H4 (cell line): ENCODE measurements around the gene AUTS2. TPM values are rescaled to one million over a fixed set of nuclear protein-coding genes. Genes with fewer than 3 reads are reported as not detected.
"Not testable (repeated sequence)": the region's sequence is repeated elsewhere in the genome, so short reads cannot be mapped to it uniquely, and the experiment has no call there.

Experiments used
- DNase-seq: peaks from one replicate; pipeline ENCODE4 v3.0.0-alpha.2; 2015; ENCODE audit warnings: low spot score
- total RNA-seq: library from RNA; depleted of rRNA; stranded (reverse); fragments of >200 nt; shearing (Covaris generic); gene quantifications from 2 replicates; pipeline ENCODE4 v1.2.3, GENCODE V29; 2014

The AUTS2 gene
- total RNA-seq, 1 experiment from 2014 or later: 4.1 TPM

DNA sequence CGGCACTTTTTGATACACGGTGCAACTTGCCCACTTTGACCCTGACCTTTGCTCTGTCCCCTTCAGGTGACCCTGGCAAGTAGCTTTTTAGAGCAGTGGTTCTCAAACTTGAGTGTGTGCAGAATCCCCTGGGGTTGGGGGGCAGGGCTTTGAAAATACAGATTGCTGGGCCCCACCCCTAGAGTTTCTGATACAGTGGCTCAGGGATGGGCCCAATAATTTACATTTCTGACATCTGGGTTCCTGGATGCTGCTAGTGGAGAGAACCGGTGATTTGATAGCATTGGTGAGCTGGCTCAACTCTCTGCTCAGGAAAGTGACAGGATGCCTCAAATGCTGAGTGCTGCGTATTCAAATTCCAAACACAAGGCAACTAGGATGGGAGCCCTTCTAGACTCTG, 995.9 kb downstream of the AUTS2 start:
- no peak for DNase-seq

DNA sequence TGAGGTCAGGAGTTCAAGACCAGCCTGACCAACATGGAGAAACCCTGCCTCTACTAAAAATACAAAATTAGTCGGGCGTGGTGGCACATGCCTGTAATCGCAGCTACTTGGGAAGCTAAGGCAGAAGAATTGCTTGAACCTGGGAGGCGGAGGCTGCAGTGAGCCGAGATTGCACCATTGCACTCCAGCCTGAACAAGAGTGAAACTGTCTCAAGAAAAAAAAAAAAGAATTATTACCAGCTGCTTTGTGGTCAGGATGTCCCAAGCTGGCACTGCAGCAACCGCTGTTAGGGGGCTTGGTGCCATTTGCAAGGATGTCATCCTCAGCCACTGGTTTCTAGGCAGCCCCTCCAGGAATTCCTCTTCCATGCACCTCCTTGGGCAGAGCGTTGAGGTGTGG, 996.6 kb downstream of the AUTS2 start:
- DNase-seq: not testable (repeated sequence)

DNA sequence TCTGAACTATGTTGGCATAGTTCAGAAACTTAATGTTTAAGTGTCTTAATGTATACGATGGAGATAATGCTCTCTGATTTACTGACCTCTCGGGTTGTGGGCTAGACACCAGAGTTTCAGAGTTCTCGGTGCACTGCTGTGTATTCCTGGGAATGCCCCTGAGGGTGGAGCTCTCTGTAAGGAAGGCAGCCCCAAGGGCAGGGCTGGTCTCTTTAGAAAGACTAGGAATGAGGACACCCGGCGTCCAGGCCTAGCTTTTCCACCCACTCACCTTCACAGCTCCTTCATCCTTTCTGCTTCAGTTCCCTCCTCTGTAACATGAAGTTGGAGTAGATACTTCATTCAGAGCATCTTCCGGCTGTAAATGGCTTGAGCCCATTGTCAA, 997.1 kb downstream of the AUTS2 start:
- no peak for DNase-seq

DNA sequence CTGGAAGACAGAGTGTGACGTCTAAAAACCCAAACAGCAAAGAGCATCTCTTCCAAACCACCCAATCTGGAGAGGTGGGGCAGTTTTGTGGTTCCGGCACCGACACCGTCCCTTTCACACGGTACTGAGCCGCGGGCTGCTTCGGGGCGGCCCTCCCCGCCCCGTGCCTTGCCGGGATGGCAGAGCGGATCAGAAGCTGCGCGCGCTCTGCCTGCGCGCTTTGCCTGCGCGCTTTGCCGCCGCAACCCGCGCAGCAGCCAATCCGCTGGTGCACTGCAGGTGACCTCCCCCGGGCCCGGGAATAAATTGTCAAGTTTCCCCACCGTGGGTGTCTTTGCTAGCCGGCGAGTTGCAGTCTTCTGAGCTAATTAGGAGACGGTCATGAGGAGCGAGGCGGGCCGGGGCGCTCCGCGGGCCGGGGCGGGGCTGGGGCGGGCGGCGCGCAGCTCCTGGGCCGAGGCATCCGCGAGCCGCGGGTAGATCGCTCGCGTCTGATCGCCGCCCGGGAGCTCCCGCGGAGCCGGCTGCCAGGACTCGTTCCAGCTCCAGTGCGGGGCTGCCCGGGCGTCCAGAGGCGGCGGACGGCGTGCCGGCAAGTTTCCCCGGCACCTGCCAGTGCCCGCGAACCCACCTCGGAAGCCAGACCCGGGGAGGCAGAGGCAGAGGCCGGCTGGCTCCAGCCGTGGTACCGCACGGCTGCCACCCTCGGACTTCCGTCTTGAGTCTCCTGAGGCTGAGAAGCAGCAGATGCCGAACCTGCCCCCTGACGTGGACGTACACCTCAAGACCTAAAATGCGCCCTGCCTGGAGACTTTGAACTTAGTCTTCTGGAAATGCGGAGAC, 997.7 kb downstream of the AUTS2 start:
- DNase-seq: no peak

DNA sequence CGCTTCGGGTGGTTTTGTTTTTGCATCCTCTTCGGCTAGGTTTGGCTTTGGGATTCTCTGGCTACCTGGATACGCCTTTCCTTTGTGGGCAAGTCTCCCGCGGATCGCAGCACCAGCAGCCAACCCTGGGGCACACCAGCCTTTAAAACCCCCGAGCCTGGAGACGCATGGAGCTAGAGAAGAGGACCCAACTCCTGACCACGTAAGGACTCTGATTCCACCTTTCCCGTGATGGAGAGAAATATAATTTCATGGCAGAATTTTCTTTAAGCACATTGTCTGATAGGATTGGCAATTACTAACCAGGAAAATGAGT, 998.3 kb downstream of the AUTS2 start:
- DNase-seq: no peak

DNA sequence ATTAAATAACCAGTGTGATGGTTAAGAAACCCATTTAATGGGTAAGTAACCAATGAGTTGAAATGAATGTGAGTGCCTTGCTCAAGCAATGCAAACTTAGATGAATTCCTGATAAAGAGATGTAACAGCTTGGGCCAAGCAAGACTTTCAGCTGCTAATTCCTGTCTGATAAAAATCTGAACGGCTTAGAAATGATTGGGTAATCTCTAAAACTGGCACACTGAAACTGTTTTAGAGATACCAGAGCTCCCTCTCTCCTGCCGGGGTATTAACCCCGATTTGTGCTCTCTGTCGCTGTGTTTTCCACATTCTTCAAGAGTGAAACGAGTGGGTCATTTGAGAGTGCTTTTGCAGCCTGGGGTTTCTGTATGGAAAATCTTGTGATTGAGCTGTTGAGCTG, 998.8 kb downstream of the AUTS2 start:
- no peak for DNase-seq

DNA sequence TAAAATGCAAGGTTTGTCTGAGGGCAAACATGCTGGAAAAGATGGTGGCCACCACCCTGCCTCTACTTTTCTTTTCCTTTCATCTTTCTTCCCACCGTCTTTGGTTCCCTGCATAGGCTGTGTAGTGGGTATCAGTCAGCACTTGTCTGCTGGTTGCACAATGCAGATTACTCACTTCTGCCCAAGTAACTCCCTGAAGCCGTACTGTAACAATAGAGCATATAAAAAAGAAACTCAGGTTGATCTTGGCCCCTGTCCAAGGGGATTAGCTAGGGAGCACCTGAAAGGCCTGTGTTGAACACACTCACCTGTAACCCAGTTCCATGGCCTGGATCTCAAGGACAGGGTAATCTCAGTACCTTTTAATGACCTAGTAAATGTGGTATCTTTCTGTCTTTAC, 1000.7 kb downstream of the AUTS2 start:
- peak; percentile 23 for DNase-seq

DNA sequence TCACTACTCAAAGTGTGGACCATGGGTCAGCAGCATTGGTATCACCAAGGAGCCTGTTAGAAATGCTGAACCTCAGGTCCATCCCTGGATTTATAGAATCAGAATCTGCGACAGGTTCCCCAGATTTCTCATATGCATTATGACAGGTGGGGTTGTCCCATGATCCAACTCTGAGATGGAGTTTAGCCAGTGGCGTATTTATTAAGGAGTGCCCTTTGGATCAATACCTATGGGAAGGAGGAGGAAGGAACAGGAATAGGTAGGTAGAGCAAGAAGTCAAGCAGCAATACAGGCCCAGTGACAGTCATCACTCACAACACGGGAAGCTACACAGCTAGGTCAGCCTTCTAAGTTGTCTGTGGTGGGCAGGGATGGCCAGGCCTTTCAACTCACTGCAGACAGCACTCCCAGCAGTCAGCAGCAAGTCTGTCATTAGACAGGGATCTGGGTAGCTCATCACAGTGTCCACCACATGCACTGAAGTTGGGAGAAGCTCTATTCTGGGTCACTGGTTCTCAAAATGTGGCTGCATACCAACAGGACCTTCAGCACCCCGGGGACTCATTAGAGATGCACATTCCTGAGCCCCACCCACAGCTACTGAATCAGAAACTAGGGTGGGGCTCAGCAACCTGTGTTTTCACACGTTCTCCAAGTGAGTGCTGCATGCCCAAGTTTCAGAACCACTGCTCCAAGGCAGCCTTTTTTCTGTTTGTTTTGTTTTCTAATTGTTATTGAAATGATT, 1001.3 kb downstream of the AUTS2 start:
- no peak for DNase-seq

DNA sequence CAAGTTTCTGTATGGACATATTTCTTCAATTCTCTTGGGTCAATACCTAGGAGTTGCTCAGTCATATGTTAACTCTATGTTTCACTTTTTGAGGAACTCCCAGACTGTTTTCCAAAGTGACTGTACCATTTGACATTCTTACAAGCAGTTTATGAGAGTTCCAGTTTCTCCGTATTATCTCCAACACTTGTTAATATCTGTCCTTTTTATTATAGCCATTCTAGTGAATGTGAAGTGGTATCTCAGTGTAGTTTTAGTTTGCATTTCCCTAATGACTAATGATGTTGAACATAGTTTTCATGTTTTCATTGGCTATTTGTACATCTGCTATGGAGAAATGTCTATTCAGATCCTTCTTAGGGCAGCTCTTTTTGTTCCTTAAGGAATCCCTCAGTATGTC, 1002.7 kb downstream of the AUTS2 start:
- no peak for DNase-seq

DNA sequence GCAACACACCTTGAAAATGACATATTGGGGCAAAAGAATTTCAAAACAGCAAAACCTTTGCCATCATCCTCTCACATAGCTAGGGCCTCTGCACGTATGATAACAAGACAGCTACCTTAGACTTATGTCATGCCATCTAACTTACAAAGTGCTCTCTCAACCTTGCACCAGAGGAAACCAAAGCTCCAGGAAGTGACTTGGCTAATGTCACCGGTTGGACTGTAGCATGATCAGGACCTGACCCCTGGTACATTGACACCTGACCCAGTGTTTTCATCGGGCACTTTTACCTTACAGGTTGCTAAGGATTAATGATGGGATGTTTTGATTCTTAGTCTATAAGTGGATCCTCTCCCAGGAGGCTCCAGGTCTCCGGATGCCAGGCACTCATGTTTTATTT, 1003.8 kb downstream of the AUTS2 start:
- no peak for DNase-seq

DNA sequence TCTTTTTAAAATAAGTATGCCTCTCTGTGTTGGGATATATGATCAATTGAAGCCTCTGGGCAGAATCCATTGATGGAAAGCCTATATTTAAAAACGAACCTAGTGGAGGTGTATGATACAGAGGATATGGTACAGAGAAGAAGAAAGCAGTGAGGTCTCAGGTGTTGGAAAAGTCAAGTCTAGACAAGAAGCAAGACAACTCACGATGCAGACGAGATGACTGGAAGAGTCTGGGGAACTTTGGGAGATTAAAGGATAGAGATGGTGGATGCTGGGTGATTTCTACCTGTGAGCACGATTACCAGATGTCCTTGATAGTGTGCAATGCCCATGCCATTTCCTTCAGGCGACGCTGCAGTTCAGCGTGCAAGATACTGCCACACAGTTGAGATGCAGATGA, 1009.0 kb downstream of the AUTS2 start:
- no peak for DNase-seq

DNA sequence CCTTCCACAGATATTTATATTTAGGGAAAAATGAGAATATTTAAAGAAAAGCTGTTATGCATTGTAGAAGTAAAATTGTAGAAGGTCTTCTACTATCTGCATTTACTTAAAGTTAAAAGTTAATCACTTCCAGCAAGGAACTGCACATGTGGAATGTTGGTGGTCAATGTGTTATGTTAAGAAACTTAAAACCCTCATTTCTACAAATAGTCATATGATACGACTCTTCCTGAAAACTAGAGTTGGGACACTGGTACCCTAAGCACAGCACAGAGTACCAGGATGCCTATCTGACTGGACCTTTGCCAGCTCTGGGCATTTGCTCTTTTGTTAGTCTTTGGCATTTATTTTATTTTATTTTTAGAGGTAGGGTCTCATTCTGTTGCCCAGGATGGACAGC, 1009.5 kb downstream of the AUTS2 start:
- DNase-seq: no peak

DNA sequence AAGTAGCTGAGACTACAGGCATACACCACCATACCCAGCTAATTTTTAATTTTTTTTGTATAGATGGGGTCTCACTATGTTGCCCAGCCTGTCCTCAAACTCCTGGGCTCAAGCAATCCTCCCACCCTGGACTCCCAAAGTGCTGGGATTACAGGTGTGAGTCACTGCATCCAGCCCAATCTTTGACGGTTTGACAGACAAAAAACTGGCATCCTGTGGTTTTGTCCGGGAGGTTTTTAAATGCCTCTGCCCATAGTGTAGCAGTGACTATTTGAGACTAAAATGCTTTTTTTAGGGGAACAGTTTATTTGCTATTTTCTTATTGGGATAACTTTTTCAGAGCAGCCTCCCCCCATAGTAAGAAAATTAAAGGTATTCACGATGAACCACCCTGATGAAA, 1010.0 kb downstream of the AUTS2 start:
- DNase-seq: no peak

DNA sequence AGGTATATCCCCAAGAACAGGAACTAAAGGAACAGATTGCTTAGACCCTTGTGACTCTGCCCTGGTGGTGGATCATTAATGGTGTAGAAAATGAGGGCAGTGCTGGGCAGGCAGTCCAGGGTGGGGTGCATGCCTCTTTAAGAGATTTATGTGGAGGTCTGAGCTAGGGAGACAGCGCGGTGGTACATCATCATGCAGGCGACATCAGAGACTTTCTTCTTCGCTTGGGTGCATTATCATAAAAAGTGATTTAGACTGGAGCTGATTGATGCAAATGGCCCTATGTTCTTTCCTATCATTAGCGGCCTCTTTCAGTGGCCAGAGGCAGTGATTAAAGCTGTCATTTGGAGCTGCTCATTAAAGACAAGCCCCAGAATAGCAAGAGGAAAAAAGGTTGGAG, 1014.5 kb downstream of the AUTS2 start:
- DNase-seq: no peak

DNA sequence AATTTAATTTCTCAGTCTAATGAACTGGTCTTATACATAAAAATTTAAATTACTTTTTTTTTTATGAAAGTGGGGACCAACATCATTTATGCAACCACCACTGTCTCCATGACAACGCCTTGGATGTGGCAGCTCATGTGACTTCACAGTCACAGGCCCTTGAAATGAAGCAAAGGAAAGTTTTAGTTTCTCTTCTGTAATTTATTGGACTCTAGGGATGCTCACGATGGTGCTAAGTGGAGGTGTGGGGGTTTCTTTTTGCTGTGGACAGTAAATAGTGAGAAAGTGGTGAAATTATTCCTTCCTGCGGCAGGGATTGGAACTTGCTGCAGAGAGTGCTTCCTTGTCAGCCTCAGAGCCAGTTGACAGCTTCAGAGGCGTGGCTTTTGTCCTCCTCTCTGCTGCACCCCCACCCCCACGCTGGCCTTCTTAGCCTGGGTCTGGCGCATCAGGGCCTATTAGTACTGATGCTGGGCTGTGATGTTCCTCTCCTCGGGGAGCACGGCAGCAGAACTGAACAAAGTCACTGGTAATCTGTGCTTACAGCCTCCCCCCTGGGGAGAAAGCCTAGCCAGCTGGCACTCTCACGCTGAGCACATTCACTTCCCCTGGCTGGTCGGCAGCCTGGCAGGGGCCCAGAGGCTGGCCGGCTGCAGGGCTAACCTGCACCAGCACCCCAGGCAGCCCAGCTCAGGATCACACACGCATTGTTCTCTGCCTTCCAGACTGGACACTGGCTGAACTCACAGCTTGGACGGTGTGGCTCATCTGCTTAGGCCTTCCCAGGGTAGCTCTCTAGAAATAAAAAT, 1016.2 kb downstream of the AUTS2 start:
- peak; percentile 71 for DNase-seq

DNA sequence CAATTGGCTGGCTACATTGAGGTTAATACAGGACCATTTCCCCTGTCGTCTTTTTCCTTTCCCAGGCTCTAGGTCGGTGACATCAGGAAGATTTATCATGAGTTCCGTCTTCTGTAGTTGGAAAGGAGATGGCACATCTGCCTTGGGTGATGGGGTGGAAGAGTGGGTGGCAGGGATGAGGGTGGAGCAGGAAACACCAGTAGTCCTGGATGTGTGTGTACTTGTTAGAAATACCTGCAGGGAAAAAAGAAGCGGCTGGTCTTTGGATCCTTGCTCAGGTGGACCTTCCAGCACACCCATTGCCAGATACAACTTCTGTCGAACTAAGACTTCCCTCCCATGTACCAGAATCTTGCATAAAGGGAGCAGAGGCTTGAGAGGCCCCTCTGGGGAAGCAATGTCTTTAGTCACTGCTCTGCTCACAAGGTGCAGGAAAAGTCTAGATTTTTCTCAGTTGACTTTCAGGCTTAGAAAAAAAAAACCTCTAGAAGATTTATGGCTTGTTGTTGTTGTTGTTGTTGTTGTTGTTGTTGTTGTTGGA, 1016.9 kb downstream of the AUTS2 start:
- DNase-seq: no peak

DNA sequence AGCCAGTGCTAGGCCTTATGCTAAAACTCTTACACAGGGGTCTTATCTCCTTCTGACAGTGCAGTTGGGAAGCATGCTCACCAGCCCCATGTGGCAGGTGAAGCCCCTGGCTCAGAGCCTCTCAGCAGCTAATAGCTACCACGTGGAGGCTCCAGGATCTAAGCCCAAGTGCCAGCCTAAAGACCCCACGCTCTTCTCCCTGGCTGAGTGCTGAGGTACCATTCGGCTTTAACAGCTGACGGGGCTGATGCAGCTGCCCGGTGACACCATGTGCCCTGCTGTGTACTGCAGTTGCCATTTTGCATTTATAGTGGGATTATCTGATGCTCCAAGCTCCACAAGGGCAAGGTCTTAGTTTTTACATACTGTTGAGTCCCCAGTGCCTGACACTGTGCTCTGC, 1017.9 kb downstream of the AUTS2 start:
- no peak for DNase-seq

DNA sequence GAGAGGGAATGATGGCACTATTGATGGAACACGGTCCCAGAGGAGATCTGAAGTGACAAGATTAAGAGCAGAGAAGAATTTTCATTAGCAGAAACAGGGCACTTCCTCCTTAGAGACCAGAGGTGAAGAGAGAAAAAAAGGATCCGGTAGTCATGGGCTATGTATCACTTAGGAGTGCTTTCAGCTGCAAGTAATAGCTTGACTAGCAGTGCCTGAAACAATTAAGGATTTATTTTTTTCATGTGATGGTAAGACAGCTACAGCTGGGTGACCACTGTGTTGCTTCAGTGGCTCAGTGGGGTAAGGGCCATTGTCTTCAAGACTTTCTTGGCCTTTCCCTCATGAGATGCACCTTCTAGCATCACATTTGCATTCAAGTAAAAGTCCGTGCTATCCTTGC, 1018.5 kb downstream of the AUTS2 start:
- no peak for DNase-seq

DNA sequence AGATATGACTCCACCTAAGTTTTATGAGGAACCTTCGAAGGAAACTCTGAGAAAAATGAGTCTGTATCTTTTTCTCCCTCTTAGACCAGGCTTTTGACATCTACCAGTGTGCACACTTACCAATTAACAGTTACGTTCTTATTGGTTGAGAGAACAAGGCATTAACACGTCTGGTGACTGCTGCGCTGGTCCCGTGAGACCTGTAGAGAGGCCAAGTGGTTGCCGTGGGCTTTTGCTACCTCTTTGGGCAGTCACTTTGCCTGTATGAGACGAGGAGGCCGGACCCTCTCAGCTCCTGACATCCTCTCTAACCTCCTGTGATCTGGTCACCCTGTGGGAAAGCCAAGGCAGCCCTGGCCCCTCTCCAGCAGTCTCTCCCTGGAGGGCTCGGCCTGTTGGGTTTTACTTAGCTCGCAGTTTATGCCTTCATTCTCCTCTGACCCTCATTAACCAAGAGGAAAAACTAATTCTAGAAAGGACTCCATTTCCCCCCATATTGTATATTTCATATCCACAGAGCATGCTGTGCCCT, 1019.8 kb downstream of the AUTS2 start:
- DNase-seq: no peak

DNA sequence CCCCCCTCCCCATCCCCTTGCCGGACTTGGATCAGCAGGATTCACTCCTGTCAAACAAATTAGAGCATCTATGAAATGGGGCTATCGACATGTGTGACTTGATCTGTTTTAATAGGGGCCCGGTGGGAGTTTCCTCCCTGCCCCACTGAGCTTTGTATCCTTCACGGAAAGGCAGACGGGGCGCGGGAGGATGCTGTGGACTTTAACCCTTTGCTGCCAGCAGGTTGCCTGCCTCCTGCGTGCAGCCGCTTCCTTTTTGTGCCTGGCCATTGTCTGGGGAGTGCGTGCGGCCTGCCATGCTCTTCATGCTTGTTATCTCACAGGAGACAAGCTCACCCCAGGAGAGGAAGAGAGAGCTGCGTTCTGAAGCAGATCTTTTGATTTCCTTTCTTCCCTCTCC, 1020.9 kb downstream of the AUTS2 start:
- no peak for DNase-seq

DNA sequence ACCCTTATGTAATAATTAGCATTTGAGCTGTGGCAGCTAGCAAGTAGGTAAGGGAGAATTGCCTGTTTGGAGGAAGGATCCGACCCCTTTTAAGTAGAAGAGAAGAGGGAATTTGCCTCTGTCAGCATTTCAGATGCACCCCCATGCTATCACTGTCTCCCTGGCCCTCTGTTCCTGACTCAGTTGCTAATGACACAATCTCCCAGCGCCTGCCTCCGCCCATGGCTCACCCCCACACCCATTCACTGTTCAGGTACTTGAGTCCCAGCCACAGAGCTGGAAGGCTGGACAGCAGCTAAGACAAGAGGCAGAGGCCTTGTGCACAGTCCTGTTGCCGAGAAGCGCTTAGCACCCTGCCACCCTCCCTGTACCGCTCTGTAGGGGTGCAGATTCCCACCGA, 1021.4 kb downstream of the AUTS2 start:
- no peak for DNase-seq
